Brain microvascular endothelial cell (primary cell): ENCODE data around the gene INPP5D.

Source experiments
- DNase-seq: peaks from one replicate; pipeline ENCODE4 v3.0.0-alpha.2; 2020
- H3K27ac ChIP-seq: fragments of 250-450 bp; sonication (Bioruptor Pico); 2 replicates; pipeline ENCODE4 v1.5.1; 2020; ENCODE audit warnings: mild to moderate bottlenecking, moderate library complexity
- H3K27me3 ChIP-seq: fragments of 250-450 bp; sonication (Bioruptor Pico); replicated peaks from 2 replicates; pipeline ENCODE4 v1.5.1; 2020; ENCODE audit warnings: mild to moderate bottlenecking
- H3K36me3 ChIP-seq: fragments of 250-450 bp; sonication (Bioruptor Pico); replicated peaks from 2 replicates; pipeline ENCODE4 v1.5.1; 2020; ENCODE audit warnings: mild to moderate bottlenecking
- H3K4me3 ChIP-seq: 2 replicates; pipeline ENCODE4 v1.5.1; 2011; ENCODE audit warnings: low read depth, mild to moderate bottlenecking, control low read depth, low read length, moderate library complexity
- in situ Hi-C: cut with HindIII; loops from 2 replicates; pipeline ENCODE4 v1.10.0; 2017; ENCODE audit warnings: low sequenced_read_pairs, low pct_ligation_motif_present
- TF ChIP-seq, protein P1 (sequence below): IDR thresholded peaks from 2 replicates; pipeline ENCODE4 v1.5.1; 2011; ENCODE audit warnings: low read depth, mild to moderate bottlenecking, moderate library complexity, low read length, control low read depth, inconsistent platforms; ENCODE audit errors: missing control alignments

Gene INPP5D

DNA sequence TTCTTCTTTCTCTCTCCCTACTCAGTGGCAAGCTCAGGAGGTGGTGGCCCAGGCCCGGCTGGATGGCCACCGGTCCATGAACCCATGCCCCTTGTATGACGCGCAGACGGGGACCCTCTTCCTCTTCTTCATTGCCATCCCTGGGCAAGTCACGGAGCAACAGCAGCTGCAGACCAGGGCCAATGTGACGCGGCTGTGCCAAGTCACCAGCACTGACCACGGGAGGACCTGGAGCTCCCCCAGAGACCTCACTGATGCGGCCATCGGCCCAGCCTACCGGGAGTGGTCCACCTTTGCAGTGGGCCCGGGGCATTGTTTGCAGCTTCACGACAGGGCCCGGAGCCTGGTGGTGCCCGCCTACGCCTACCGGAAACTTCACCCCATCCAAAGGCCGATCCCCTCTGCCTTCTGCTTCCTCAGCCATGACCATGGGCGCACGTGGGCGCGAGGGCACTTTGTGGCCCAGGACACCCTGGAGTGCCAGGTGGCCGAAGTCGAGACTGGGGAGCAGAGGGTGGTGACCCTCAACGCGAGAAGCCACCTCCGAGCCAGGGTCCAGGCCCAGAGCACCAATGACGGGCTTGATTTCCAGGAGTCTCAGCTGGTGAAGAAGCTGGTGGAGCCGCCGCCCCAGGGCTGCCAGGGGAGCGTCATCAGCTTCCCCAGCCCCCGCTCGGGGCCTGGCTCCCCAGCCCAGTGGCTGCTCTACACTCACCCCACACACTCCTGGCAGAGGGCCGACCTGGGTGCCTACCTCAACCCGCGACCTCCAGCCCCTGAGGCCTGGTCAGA is 25.9 kb upstream of the INPP5D start:
- no peak overlapping the region for H3K4me3 ChIP-seq
- no peak overlapping the region for H3K27ac ChIP-seq
- no peak for DNase-seq
- no peaks in the 10 kb centered on the region for H3K36me3 ChIP-seq
- TF ChIP-seq, protein P1, sequence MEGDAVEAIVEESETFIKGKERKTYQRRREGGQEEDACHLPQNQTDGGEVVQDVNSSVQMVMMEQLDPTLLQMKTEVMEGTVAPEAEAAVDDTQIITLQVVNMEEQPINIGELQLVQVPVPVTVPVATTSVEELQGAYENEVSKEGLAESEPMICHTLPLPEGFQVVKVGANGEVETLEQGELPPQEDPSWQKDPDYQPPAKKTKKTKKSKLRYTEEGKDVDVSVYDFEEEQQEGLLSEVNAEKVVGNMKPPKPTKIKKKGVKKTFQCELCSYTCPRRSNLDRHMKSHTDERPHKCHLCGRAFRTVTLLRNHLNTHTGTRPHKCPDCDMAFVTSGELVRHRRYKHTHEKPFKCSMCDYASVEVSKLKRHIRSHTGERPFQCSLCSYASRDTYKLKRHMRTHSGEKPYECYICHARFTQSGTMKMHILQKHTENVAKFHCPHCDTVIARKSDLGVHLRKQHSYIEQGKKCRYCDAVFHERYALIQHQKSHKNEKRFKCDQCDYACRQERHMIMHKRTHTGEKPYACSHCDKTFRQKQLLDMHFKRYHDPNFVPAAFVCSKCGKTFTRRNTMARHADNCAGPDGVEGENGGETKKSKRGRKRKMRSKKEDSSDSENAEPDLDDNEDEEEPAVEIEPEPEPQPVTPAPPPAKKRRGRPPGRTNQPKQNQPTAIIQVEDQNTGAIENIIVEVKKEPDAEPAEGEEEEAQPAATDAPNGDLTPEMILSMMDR: no peak
- no peaks in the 10 kb centered on the region for H3K27me3 ChIP-seq
- in situ Hi-C loops: no loop called here

DNA sequence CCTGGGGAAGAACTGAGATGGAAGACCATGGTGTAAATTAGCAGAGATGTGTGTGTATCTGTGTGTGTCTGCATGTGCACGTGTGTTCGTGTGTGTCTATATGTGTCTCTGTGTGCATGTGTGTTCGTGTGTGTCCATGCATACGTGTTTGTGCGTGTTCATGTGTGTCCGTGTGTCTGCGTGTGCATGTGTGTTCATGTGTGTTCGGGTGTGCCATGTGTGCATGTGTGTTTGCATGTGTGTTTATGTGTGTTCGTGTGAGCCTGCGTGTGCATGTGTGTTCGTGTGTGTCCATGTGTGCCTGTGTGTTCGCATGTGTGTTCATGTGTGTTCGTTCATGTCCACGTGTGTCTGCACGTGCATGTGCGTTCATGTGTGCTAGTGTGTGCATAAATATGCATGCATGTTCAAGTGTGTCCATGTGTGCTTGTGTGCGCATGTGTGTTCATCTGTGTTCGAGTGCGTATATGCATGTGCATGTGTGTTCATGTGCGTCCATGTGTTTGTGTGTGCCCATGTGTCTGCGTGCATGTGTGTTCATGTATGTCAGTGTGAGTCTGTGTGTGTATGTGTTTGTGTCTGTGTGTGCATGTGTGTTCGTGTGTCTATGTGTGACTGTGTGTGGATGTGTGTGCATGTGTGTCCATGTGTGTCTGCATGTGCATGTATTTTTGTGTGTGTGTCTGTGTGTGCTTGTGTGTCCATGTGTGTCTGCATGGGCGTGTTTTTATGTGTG is 24.5 kb upstream of the INPP5D start:
- in situ Hi-C loops: no loop called here
- H3K27ac ChIP-seq: no peak overlapping the region
- TF ChIP-seq, protein P1: no peak

DNA sequence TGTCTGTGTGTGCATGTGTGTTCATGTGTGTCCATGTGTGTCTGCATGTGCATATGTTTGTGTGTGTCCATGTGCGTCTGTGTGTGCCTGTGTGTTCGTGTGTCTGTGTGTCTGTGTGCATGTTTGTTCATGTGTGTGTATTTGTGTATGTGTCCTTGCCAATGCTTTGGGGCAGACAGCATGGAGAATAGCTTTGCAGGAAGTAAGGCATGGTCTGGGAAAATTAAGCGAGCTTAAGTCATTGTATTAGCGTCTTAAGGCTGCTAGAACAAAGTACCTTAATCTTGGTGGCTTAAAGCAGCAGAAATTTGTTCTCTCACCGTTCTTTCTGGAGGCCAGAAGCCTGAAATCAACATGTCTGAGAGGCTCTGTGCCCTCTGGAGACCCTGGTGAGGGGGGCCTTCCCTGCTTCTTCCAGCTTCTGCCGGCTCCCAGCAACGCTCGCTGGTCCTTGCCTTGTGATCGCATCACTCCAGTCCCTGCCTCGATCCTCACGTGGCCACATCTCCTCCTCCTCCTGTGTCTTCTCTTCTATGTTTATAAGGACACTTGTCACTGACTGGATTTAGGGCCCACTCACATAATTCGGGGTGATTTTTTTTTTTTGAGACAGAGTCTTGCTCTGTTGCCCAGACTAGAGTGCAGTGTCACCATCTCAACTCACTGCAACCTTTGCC is 23.8 kb upstream of the INPP5D start:
- no peaks in the 10 kb centered on the region for H3K36me3 ChIP-seq

More for the DNA sequence above, 24.5 kb upstream of the INPP5D start:
- no peaks in the 10 kb centered on the region for H3K27me3 ChIP-seq
- no peak for DNase-seq
- H3K4me3 ChIP-seq: no peak overlapping the region
- no peaks in the 10 kb centered on the region for H3K36me3 ChIP-seq

DNA sequence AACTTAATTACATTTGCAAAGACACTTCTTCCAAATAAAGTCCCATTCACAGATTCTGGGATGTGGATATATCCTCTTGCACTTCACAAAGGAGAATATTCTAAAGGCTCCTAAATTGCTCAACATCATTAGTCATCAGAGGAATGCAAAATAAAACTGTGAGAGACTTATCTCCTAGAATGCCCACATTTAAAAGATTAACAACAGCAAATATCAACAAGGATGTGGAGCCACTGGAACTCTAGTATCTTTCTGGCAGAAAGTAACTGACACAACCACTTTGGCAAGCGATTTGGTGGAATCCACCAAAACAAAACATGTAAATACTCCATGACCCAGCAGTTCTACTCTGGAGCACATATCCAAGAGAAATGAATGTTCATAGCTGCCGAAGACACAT is 23.1 kb upstream of the INPP5D start:
- H3K4me3 ChIP-seq: no peak overlapping the region
- H3K27ac ChIP-seq: no peak overlapping the region
- in situ Hi-C loops: no loop called here
- no peaks in the 10 kb centered on the region for H3K36me3 ChIP-seq
- TF ChIP-seq, protein P1: no peak
- H3K27me3 ChIP-seq: no peaks in the 10 kb centered on the region
- DNase-seq: no peak

More for the DNA sequence above, 23.8 kb upstream of the INPP5D start:
- no peak for DNase-seq
- in situ Hi-C loops: no loop called here
- no peak overlapping the region for H3K4me3 ChIP-seq
- H3K27me3 ChIP-seq: no peaks in the 10 kb centered on the region
- no peak overlapping the region for H3K27ac ChIP-seq
- TF ChIP-seq, protein P1: no peak

DNA sequence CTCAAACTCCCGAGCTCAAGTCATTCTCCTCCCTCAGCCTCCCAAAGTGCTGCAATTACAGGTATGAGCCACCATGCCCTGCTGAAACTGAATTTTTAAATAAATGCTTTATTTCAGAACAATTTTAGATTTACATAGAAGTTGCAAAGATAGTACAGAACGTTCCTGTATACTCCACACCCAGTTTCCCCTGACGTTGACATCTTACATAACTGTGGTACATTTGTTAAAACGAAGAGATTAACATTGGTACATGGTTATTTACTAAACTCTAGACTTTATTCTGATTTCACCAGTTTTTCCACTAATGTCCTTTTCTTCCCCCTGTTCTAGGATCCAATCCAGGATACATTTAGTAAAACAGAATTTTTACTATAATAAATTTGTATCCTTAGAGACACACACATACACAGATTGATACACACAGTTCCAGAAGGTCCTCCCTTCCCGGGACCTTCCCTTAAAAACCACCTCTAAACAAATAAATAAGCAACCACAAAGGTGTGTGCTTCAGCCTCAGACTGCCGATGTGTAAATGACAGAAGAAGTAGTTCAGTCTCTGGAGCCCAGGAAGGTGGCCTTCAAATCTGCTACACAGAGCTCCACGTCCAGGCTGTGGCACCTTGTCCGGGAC is 20.8 kb upstream of the INPP5D start:
- Histone ChIP-seq H3K27ac (no peak overlapping the region), H3K27me3 (no peaks in the 10 kb centered on the region), H3K36me3 (no peaks in the 10 kb centered on the region), H3K4me3 (no peak overlapping the region)
- TF ChIP-seq, protein P1: no peak
- DNase-seq: no peak
- in situ Hi-C loops: no loop called here
